EH (cell line): ENCODE measurements around the gene RAPGEF1.
"Not testable (repeated sequence)": the region's sequence is repeated elsewhere in the genome, so short reads cannot be mapped to it uniquely, and the experiment has no call there.

Source experiments
- DNase-seq: peaks from one replicate; pipeline ENCODE4 v3.0.0-alpha.2; 2015; ENCODE audit warnings: low read depth

Gene RAPGEF1

GRCh38 chr9:131739959-131740648 is at the start of gene RAPGEF1:
Gene RAPGEF1, minus strand, starts transcription at chr9:131740076. Its CDS starts 246 bp downstream, at chr9:131739830.
- peak; percentile 48 for DNase-seq

GRCh38 chr9:131788851-131789250 is 49.0 kb upstream of the RAPGEF1 start:
- no peak for DNase-seq

GRCh38 chr9:131787838-131788237 is 48.0 kb upstream of the RAPGEF1 start:
- no peak for DNase-seq

GRCh38 chr9:131784748-131785501 is 45.0 kb upstream of the RAPGEF1 start:
- DNase-seq, result no peak

- no peak for DNase-seq
These were observed 41.2 kb upstream of the RAPGEF1 start for GRCh38 chr9:131781069-131781468.

- DNase-seq, result peak; percentile 58
These were observed 36.6 kb upstream of the RAPGEF1 start for GRCh38 chr9:131776473-131776872.

- DNase-seq, result no peak
These were observed 36.2 kb upstream of the RAPGEF1 start for GRCh38 chr9:131776036-131776435.

GRCh38 chr9:131774636-131775035 is 34.8 kb upstream of the RAPGEF1 start:
- no peak for DNase-seq

- peak; percentile 77 for DNase-seq
These were observed 34.1 kb upstream of the RAPGEF1 start for GRCh38 chr9:131773911-131774379.

GRCh38 chr9:131772940-131773339 is 33.1 kb upstream of the RAPGEF1 start:
- DNase-seq, result no peak

GRCh38 chr9:131771646-131772045 is 31.8 kb upstream of the RAPGEF1 start:
- DNase-seq, result no peak

GRCh38 chr9:131769361-131769760 is 29.5 kb upstream of the RAPGEF1 start:
- DNase-seq, result peak; percentile 42

- DNase-seq, result no peak
These were observed 24.7 kb upstream of the RAPGEF1 start for GRCh38 chr9:131764568-131764967.

- peak; percentile 66 for DNase-seq
These were observed 22.6 kb upstream of the RAPGEF1 start for GRCh38 chr9:131762356-131762932.

GRCh38 chr9:131759017-131759647 is 19.3 kb upstream of the RAPGEF1 start:
- DNase-seq, result peak; percentile 32

- DNase-seq, result no peak
These were observed 17.7 kb upstream of the RAPGEF1 start for GRCh38 chr9:131757549-131757948.

GRCh38 chr9:131755541-131756198 is 15.8 kb upstream of the RAPGEF1 start:
- DNase-seq, result peak; percentile 81

GRCh38 chr9:131754846-131755245 is 15.0 kb upstream of the RAPGEF1 start:
- DNase-seq, result no peak

GRCh38 chr9:131753751-131754150 is 13.9 kb upstream of the RAPGEF1 start:
- DNase-seq, result not testable (repeated sequence)

GRCh38 chr9:131752231-131752884 is 12.5 kb upstream of the RAPGEF1 start:
- no peak for DNase-seq

GRCh38 chr9:131748411-131748955 is 8.6 kb upstream of the RAPGEF1 start:
- DNase-seq, result no peak
